ENCODE data around the gene NABP1.

DNA sequence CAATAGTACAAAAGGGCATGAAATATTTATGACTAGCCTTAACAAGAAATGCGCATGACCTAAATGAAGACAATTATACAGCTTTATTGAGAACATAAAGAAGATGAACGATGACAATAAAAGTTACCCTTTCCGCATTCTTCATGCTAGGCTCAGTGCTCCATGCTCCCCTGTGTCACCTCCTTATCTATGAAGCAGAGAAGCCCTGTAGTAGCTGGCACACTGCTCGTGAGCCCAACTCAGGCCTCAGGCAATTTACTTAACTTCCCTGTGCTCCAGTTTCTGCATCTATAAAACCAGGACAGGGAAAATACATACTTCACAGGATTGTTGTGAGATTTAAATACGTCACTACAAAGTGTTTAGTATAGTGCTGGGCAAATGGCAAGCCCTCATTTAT, 34.5 kb upstream of the NABP1 start:
- TF ChIP-seq, protein P1, sequence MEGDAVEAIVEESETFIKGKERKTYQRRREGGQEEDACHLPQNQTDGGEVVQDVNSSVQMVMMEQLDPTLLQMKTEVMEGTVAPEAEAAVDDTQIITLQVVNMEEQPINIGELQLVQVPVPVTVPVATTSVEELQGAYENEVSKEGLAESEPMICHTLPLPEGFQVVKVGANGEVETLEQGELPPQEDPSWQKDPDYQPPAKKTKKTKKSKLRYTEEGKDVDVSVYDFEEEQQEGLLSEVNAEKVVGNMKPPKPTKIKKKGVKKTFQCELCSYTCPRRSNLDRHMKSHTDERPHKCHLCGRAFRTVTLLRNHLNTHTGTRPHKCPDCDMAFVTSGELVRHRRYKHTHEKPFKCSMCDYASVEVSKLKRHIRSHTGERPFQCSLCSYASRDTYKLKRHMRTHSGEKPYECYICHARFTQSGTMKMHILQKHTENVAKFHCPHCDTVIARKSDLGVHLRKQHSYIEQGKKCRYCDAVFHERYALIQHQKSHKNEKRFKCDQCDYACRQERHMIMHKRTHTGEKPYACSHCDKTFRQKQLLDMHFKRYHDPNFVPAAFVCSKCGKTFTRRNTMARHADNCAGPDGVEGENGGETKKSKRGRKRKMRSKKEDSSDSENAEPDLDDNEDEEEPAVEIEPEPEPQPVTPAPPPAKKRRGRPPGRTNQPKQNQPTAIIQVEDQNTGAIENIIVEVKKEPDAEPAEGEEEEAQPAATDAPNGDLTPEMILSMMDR (IDR thresholded peaks at IDR 0.05) = no peak
- TF ChIP-seq POLR2A (IDR thresholded peaks at IDR 0.05) = no peak

Data from esophagus squamous epithelium (tissue), 4 donors.